ENCODE data around the gene SEMA3G.

The SEMA3G gene

DNA sequence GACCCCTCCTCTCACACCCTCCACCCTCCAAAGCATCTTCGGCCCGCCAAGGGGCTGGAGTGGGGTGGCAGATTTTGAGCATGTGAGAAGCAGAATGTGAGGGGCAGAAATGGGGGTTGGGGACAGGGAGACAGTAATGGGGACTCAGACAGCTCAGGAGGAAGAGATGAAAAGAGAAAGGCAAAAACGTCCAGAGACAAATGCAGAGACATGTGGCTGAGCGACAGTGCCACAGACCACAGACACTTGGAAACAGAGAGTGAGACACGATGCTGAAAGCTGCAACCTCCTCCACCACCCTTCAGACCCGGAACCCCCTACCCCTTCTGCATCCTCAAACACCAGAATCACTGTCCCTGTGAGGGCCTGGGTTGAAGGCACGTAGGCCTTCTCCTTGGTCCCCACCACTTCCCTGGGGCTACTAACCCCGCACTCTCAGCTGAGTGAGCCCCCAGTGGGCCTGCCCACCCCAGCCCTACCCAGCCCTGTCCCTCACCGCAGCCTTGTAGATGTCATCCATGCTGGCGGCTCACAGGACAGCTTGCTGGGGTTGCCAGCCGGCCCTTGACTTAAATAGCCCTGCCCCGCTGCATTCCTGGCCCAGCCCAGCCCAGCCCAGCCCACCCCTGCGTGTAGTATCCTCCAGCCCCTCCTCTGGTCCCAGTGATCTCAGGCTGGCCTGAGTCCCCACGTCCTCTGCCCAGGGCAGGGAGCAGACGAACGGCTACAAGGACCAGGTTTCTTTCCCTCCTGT lies 8.8 kb upstream of the SEMA3G start, which contains the start of gene TNNC1:
TSS of gene TNNC1 (minus strand) at position 546 of the 754 bp plus-strand sequence. CDS start at position 520, 26 bp downstream.
- DNase-seq = no peak

DNA sequence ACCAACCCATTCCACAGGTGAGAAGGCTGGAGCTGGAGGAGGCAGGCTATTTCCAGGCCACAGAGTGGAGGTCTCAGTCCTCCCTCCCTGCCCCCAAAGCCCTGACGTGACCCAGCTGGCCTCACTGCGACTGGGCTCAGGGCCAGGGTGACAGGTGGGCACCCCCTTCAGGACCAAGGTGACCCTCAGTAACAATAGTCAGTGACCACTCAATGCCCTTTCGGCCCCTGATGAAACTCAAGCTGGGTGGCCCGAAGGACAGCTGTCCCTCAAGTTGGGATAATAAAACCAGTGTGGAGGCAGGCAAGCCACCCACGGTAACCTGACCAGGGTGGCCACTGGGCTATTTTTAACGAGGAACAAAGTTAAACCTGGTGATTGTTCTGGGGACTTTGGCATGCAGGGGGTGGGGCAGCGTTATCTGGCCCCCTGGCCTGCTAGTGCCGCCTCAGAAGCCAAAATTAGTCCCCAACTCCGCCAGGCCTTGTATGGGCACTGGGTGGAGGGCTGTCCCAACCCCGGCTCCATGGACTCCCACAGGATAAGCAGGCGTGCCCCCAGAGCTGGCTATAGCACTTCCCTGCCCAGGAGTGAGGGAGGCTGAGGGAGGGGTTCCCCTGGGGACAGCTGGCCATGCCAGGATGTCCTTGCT lies 7.8 kb upstream of the SEMA3G start:
- no peak for DNase-seq

DNA sequence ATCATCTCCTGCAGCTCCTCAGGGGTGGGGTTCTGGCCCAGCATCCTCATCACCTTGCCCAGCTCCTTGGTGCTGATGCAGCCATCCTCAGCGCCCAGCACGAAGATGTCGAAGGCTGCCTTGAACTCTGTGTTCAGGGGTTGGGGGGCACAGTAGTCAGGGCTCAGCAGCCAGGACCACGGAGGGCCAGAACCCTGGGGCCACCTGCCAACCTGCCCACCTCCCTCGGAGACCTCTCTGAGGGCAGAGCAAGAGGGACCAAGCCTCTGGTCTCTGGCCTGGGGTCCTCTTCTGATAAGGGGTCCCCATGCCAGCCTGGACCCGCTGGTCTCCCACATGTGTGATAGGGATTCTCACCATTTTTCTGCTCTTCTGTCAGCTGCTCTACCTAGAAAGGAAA lies 7.2 kb upstream of the SEMA3G start:
- DNase-seq = no peak

DNA sequence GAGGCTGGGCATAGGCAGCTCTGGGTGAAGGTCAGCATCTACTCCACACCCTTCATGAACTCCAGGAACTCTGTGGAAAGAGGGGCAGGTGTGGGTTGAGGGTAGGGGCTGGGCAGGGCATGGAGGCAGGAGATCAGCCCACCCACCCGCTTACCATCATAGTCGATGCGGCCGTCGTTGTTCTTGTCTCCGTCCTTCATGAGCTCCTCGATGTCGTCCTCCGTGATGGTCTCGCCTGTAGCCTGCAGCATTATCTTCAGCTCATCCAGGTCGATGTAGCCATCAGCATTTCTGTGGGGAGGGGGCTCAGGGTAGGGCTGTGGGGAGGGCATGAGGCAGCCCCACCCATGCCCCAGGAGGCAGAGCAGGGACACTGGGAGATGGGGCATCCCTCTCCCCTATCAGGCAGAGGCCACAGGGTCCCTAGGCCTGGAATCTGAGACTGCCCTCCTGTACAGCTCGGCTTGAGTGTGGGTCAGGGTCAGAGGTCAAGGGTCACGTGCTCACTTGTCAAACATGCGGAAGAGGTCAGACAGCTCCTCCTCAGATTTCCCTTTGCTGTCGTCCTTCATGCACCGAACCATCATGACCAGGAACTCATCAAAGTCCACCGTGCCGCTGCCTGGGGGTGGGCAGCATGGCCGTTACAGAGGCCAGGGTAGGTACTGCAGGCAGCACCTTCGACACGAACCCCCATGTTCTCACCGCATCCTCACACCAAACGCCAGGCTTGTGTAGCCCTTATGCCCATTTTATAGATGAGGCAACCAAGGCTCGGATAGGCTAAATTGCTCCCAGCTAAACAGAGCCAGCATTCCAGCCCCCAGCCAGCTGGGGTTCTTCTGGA lies 6.6 kb upstream of the SEMA3G start:
- no peak for DNase-seq

DNA sequence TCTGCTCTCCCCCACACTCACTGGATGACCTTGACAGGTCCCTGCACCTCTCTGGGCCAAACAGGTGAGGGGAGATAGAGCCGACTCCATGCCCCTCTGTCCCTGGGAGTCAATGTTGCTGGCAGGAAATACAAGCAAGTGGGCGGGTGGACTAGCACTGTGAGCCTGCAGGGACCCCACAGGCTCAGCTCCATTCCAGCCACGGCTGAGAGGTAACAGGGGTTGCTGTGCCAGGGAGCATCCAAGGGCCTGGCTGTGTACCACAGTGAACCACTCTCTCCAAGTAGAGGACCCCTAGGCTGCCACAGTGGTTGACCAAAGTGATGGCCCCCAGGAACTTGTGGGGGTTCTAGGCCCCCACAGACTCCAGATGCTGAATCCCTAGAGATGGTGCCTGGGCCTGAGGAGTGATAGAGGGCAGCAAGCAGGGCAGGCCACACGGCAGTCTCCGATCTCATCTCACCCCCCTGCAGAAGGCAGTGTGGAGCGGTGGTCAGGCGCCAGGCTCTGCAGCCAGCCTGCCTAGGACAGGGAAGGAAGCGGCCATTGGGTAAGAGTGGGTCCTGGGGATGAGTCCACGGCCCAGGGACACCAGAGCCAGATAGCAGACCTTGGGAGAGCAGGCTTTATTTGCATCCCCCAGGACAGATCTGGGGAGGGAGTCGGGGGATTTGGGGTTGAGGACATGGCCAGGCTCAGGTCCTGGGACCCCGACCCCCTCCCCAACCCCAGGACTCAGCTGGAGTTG lies 5.8 kb upstream of the SEMA3G start:
- DNase-seq = no peak

DNA sequence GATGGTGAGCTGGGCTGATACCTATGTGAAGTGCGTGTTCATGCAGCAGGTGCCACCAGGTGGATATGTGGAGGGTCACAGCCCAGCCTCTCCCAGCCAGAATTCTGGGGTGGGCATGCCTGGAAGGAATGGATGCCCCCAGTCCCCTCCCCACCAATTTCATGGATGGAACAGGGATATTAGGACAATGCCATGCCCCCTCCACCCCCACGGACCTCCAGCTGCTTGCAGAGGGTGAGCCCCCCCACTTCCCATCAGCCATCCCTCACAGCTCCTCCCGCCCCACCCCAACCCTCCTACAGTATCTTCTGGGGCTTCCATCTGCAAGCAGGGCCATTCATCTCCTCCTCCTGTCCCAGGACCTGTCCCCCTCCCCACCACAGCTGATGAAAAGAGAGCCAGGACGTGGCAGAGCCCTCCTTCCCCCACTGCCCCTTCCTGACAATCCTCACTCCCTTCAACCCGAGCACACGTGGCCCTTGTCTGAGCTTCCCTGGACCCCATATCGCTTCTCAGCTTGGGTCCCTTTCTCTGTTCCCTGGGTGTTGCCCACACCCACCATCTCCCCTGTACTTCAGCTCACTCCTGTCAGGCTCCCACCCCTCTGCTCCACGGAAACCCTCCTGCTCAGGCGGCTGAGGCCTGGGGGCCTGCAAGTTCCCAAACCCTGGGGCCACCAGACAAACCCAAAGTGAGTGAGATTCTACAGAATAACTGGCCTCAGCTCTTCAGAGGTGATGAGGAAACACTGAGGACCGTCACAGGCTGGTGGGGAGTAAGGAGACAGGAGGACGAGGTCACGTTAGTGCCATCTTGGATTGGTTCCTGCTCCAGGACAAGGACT lies 2.8 kb upstream of the SEMA3G start:
- DNase-seq = no peak

DNA sequence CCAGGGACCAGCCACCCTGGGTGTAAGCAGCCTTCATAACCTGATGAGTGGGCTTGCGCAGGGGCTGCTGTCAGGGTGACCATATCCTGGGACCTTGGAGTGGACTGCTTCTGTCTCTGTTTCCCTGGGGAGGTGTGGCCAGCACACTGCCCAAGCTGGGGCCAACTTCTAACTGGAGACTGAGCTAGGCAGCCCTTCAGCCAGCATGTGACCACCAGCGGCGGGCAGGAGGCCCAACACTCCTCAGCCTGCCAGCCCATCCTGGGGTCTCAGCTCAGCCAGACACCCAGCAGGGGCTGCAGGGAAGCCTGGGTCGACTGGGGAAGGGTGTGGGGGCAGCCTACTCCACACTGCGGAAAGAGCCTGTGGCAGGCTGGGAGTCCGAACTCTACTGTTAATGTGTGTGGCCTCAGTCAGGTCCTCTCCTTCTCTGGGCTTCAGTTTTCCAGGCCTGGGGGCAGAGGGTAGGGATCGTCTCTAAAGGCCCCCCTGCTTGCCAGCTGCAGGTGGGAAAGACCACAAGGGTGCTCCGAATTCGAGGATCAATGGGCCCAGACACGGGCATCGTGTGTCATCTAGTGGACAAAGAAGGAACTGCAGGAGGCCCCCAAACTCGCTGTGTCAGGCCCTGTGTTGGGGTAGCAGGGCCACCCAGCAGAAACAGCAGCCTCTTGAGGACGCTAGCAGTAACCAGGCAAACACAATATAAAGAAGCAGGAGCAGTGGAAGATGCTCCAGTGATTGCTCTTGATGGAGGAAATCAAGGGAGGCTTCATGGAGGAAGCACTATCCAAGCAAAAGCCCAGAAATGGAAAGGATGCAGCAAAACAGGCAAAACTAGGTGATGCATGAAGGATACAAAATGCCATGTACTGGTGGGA lies 2.0 kb upstream of the SEMA3G start:
- peak; percentile 18 for DNase-seq

DNA sequence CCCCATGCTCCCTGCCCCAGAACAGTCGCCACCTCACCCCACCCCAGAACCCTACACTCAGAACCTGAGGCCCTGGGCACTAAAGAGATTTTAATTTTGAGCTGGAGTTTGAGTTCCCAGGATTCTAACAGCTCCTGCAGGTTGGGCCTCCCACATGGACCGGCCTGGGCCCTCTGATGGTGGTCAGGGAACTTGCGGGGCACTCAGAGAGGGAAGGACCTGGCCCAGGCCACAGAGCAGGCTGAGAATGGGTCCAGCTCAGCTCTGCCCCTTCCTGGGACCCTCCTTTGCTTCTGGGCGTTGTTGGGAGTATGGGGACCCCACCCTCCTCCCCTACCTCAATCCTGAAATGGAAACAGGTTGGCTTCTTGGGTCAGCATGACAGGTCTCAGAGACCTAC lies 1.1 kb upstream of the SEMA3G start:
- DNase-seq = no peak

DNA sequence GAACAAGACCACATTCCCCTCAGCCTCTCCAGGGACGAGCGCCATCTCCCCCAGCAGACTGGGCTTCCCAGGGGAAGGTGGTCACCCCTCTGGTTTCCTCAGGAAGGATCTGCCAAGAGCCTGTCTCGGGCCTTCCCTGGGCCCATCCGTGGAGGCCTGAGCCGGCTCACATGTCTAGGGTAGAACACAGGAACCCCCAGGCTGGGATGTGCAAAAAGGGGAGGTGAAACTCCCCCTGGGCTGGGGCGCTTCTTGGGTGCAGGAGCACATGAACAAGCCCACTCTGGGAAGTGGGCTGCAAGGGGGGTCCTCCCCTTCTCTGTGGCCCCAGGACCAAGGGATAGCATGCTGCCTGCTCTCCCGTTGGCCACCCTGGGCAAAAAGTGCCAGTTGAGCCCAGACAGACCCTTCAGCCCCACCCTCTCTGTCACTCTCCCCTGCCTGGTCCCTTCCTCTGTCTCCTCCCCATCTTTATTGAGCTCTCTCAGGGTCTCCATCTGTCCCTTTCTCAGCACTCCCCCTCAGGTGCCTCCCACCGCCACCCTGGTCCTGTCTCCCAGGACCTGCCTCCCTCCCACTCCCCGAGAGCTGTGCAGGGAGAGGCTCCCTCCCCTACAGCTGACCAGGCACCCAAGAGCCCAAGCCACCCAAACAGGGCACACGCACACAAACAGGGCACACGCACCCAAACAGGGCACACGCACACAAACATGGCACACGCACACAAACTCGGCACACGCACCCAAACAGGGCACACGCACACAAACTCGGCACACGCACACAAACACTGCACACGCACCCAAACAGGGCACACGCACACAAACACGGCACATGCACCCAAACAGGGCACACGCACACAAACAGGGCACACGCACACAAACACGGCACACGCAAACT lies 864 bp downstream of the SEMA3G start:
- DNase-seq = no peak

DNA sequence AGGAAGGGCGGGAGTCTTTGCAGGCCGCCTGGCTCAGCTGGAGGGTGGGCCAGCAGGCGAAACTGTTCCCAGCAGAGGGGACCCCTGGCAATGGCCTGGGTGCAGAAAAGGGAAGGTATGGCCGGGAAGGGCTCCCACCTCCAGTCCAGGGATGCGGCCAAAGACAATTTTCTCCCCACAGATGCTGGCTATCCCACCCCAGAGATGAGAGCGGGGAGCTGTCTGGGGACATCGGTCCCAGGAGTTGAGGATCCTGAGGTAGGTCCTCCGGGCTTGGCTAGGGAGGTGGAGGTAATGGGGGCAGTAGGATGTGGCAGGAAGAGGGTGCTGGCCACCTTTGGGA lies 1.7 kb downstream of the SEMA3G start:
- no peak for DNase-seq

DNA sequence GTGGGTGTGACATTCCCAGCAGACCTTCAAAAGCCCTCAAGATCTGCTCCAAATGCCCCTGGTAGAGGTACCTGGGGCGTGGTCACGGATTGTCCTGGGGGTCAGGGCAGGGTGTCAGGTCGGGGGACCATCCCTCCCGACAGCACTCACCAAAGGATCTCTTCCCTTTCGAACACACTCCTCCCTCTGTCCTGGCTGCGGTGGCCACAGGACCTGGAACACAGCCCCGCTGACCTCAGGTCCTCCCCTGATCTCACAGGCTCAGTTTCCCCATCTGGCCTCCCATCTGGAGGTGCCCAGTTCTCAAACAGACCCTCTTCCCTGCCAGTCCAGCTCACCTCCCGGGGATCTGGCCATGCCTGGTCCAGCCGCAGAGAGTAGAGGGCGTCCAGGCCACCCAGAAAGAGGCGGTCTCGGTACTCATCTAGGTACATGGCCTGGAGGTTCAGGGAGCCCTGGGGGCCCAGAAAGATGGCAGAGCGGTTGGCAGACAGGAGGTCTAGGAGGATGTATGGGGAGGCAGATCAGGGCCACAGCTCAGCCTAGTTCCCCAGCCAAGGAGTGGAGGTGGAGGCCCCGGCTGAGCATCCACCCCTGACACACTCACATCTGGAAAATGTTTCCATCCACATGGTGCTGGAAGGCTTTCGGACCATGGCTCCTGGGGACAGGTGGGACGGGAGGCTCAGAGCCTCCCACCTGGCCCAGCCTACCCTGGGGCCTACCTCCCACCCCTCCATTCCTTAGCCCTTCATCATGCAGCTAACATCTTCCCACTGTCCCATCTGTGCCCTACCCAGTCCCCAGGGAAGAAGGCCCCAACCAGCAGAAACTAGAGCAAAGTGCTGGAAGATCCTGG lies 2.3 kb downstream of the SEMA3G start:
- DNase-seq = no peak

DNA sequence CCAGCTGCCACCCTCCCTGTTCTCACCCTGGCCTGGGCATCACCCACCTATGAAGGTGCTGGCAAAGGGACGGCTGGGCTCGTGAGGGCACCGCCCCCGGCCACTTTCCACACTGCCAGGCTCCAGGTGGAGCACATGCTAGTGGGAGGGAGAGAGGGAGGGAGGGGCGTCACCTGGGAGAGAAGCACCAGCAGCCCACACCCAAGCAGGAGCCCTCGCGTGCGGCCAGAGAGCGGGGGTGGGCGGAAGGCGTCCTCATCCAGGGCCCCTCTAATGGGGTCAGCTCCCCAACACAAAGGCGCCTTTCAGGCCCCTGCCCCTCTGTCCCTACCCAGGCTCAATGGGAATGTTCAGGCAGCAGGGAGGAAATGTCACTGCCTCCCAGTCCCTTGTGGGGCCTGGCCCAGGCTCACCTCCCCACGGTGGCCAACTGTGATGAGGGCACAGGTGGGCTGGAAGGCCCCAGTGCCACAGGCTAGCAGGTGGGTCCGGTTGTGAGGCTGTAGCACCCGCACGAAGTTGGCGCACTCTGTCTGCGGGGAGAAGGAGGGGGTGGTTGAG lies 3.1 kb downstream of the SEMA3G start:
- no peak for DNase-seq

DNA sequence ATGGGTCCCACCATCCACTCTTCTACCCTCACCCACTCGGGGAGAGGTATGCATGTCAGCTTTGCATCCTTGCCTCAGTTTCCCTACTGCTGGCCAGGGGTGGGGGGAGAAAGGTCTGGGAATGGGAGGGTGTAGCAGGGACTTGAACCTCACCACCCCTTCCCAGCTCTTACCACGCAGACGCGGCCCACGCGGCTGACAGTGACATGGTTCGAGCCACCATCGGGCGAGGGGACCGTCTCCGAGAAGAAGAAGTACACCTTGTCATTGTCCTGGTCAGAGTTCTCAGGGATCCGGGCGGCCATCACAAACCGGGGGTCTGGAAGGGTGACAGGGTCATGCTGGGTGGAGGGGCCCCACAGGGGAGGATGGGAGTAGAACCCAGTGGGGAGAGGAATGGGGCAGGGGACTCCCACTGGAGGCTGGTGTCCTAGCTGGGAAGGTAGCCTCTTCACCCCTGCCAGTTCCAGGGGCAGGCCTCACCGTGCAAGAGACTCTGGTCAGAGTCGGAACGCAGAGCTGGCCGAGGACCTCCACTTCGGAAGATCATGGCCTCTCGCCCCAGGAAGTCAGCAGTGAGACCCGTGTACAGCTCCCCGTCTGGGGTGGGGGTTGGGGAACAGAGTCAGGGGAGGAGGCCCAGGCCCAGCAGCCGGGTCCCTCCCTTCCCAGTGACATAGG lies 3.7 kb downstream of the SEMA3G start:
- DNase-seq = no peak

DNA sequence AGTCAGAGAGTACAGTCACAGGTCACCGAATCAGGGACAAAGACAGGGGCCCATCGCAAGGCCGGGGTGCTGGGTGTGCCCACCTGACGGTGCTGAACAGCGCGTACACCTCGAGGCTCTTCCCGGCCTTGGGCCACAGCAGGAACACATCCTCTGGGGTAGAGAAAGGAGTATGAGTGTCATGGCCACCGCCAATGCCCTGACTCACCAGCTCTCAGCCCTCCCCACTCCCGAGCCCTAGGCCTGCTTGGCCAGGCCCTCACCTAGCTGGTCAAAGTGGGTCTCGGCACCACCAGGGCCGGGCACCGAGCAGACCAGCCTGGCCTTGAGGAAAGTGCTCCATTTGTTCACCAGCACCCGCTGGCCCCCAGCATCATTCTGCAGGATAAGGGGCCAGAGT lies 4.2 kb downstream of the SEMA3G start:
- no peak for DNase-seq

DNA sequence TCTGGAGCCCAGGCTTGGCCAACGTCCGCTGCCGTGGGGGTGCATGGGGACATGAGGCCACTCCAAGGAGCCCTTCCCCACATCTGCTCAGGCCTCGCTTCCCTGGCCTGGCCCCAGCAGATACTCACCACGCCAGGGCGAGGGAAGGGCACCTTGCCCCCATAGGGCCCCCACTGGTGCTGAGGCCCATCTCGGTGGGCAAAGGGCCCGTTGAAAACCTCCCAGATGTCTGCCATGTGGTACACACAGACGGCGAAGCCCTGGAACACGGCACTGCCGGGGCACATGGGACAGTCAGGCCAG lies 4.7 kb downstream of the SEMA3G start:
- DNase-seq = no peak

DNA sequence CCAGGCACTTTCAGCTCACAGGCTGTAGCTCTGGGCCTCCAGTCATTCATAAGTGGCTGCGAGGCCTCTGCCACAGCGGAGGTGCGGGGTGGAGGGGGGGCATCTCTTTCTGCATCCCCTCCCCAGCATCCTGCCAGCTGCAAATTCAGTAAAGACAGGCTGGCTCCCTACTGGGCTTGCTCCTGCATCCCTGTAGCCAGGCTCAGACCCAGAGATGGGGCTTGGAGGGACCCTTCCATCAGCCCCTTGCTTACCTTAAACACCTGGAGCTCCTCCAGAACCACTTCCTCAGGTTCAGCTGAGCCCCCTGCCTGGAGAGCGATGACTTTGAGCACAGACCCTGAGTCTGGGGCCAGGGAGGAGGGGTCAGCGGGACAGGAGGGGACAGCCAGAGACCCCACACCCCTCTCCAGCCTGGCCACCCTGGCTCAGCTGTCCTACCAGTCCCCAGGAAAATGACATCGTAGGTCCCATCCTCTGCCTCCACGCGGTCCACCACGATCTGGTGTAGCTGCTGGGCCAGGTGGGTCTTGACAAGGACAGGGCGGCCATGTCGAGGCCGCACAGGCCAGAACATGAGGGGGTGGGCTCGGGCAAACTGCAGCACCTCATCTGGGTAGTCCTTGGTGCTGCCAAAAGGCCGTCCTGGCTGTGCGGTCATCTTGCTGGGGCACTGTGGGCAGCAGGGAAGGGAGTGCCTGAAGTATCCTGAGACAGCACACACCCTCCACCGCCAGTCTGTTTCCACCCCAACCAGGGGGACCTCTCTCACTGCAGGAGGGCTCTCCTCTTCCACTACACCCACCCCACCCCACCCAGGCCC lies 5.3 kb downstream of the SEMA3G start:
- DNase-seq = no peak
